Measurements from ENCODE around the gene OR56A5.

The OR56A5 gene

GRCh38 chr11:5933116-5933515, 35.2 kb downstream of the OR56A5 start:
- no peak for DNase-seq (ENCODE audit: low read depth in 2 of 2)

GRCh38 chr11:5932671-5933070, 35.6 kb downstream of the OR56A5 start:
- no peak for DNase-seq (ENCODE audit: low read depth in 2 of 2)

GRCh38 chr11:5931061-5931460, 37.2 kb downstream of the OR56A5 start:
- no peak for DNase-seq (ENCODE audit: low read depth in 2 of 2)

- DNase-seq (ENCODE audit: low read depth in 2 of 2) = no peak
Measured at GRCh38 chr11:5930614-5931013, 37.7 kb downstream of the OR56A5 start.

GRCh38 chr11:5929571-5930368, 38.5 kb downstream of the OR56A5 start:
- no peak for DNase-seq (ENCODE audit: low read depth in 2 of 2)

- no peak for DNase-seq (ENCODE audit: low read depth in 2 of 2)
Measured at GRCh38 chr11:5928811-5929210, 39.5 kb downstream of the OR56A5 start.

GRCh38 chr11:5928271-5928670, 40.0 kb downstream of the OR56A5 start:
- DNase-seq (ENCODE audit: low read depth in 2 of 2) = no peak

GRCh38 chr11:5923794-5924193, 44.5 kb downstream of the OR56A5 start:
- no peak for DNase-seq (ENCODE audit: low read depth in 2 of 2)

- no peak for DNase-seq (ENCODE audit: low read depth in 2 of 2)
Measured at GRCh38 chr11:5923427-5923776, 44.9 kb downstream of the OR56A5 start.

- DNase-seq (ENCODE audit: low read depth in 2 of 2) = no peak
Measured at GRCh38 chr11:5922749-5923426, 45.4 kb downstream of the OR56A5 start.

All from stimulated activated CD4-positive, alpha-beta T cell treated with anti-CD3 and anti-CD28 coated beads, Interleukin-12 subunit alpha, Interleukin-12 subunit beta, amount 100 ng/mL, for 24 hours (primary cell).